GM19452 (cell line): Measurements from ENCODE around the gene CAMSAP2.

Experiments used
- ATAC-seq: cut with Tn5 transposase; IDR thresholded peaks from one replicate; pipeline ENCODE4 v1.9.1; 2021; ENCODE audit not compliant: unreplicated experiment

Gene CAMSAP2

DNA sequence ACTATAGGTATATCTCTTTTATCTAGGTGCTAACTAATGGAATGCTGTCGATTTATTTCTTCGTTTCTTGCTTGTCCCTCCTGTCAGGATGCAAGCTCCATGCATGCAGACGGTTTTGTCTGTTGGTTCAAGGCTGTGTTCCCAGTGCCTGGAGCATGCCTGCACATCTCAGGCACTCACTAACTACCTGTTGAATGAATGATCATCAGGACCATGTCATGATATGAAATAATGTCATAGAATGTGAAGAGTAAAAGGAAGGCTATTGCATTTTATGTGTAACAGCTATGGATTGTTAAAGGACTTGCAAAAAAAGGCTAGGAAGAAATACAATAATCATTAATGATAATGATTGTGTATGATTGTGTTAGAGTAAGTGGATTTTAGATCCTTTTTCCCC, 138.3 kb downstream of the CAMSAP2 start:
- ATAC-seq, result no peak

DNA sequence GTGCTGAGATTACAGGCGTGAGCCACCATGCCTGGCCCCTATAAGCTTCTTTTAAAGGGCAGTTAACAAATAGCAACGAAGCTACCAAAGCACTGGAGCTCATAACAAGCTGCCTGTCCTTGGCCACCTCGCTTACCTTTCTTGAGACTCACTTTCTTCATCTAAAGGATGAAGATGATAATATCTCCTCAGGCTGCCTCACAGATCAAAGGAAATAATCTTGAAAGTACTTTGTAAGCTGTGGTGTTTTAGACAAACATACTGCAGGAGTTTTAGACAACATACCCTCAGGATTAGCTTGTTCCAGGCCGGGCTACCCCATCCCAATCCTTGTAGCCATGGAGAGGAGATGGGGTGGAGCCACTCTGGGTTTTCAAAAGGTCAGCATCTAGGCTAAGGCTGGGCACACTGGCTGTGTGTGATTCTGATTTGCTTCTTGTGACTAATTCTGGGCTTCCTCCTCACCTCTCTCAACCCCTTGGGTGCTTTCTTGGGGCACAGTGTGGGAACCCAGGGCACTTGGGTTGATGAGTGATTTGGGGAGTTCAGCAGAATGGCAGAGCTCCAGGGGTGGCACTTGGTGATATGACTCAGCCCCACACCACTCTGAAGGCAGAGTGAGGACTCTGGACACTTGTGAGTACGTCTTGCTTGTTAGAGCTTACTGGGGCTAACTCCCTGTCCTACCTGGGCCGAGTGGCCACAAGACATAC, 139.3 kb downstream of the CAMSAP2 start:
- peak; percentile 64 for ATAC-seq

DNA sequence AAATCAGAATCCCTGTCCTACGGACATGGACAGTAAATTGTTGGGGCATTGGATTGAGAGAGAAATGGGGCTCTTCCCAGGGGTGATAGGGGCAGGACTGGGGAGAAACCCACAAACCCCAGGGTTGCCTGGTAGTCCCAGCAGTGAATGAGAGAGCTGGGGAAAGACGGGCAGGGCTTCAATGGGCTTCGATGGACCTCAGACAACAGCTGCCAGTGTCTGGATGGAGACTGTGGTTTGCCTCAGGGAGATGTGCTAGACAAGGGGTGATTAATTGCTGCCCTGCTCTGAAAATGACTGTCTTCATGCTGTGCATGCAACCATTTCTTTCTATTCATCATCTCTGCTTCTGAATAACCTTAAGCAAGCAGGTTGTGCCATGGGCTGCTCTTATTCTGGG, 141.5 kb downstream of the CAMSAP2 start:
- ATAC-seq, result peak; percentile 70

DNA sequence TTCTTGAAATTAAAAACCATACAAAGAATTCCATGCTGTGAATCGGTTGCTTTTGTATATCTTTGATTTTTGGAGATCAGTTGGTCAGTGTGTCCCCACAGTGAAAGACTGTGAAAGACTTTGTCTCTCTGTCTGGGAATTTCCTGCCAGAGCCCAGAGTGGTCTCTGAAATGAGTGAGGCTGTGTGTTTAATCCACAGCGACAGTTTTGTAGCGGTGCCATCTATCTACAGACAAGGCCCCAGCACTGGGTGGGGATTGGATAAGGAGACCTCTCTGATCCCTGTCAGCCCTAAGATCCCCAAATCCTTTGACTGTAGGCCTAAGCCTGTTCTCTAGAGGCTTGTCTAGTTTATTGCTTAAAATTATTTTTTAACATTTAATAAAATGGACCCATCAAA, 144.4 kb downstream of the CAMSAP2 start:
- ATAC-seq, result no peak

DNA sequence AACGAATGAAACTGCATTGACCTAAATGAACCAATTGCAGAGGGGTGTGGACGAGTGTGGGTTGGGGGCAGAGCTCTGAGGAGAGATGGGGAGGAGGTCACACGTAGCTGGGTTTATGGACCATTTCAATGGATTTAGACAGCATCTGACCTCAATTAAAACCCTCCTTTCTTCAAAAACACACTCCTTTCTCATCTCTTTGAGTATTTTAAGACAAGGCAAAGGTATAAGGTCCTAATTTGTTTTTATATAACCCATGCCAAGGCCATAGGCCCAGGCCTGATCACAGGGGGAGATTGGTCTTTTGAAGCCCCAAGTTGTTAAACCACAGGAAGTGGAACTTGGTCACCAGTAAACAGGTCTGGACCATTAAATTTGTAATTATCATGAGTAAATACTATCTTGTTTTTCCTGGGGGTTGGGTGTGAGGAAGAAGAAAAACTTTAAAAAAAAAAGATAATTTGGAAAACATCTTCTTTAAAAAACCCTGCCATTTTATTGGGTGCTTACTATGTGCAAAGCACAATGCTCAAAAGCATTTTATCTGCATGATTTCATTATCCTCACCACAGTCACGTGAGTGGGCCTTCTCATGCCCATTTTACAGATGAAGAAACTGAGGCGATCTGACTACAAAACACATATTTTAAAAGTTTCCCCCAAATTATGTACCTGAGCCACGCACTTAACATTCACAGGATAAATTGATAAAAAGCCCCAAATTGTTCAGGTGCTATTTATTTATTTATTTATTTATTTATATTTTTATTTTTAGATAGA, 147.1 kb downstream of the CAMSAP2 start:
- ATAC-seq, result no peak

DNA sequence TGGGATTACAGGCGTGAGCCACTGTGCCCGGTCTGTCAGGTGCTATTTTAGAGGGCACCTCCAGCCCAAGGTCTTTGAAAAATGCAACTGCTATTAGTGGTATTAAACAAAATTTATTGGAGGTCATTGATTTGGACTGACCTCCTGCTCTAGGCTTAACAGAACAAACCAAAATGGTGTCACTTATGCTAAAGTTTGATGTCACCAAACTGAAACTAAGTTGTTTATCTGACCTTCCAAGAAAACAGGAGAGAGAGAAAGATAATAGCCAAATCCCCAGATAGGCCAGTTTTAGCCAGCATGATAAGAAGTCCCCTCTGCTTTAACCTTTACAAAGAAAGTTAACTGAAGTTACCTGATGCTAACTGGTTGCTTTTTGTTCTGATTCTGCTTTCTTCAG, 147.9 kb downstream of the CAMSAP2 start:
- no peak for ATAC-seq

DNA sequence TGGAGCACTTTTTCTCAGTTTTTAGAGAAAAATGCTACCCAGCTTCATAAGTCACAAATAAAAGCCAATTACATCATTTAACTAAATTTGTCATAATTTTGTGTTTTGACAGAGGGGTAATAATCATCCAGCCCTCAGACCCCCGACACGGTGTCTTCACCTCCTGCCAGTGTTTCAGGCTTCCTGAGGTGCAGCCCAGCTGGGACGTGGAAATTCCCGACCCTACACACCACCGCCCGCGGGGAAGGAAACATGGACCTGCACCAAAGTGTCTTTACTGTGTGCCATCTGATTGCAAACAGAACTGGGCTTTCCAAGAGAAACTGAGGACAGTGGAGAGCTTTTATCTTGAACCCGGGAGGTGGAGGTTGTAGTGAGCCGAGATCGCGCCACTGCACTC, 148.3 kb downstream of the CAMSAP2 start:
- no peak for ATAC-seq

DNA sequence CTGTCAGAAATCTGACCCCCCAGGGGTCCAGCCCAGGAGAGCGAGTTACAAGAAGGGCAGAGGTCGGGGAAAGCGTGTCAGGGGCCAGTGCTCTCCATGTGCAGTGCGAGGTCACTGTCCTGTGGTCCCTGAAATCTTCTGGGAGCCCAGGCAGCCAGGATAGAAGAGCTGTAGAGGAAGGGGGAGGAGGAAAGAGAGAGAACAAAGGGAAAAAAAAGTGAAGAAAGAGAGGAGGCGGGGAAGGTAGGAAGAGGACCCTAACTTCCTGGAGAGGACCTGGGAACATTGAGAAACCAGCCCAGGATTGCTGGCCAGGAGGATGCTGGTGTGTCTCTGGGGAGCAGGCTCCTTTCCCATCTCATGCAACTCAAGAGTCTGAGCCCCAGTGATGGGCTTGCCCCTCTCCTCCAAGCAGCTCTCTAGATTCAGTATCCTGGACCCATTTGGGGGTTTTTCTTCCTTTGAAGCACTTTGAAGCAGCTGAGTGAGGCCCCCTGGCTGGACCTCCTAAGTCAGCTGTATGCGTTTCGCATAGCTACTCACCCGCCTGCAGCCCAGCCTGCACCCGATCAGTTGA, 149.2 kb downstream of the CAMSAP2 start:
- no peak for ATAC-seq

DNA sequence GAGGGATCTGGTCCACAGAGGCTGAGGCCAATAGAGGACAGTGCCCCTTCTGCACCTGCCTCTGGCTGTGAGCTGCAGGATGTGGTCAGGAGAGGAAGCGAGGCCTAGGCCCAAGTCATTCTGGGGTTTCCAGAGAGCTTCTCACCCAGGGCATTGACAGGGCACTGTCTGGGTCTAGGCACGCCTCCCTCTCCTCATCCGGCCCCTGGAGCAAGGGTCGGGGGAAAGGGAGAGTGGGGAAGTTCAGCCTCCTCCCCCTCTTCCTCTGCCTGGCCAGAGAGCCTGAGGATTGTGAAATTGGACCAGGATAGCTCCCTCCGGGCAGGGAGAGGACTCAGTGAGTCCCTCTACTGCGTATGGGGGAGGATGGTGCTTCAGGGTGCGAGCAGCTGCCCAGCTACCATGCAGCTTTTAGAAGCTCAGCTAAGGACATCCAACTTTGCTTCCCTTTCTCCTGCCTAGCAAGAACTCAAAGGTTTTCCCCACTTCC, 149.7 kb downstream of the CAMSAP2 start:
- ATAC-seq, result peak; percentile 88

DNA sequence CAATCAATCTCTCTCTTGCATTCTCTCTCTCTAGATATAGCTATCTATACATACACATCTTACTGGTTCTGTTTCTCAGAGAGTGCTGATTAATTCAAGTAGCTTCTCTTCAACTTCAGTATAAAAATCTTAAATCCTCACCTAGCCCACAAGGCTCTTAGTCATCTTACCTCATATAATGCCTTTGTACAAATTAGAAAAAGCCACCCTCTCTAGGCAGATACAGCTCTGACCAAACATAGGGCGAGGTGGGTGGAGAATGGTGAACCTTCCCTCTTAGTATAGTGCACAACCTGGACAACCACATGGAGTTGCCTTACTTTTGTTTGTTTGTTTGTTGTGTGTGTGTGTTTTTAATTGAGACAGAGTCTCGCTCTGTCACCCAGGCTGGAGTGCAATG, 150.9 kb downstream of the CAMSAP2 start:
- no peak for ATAC-seq

DNA sequence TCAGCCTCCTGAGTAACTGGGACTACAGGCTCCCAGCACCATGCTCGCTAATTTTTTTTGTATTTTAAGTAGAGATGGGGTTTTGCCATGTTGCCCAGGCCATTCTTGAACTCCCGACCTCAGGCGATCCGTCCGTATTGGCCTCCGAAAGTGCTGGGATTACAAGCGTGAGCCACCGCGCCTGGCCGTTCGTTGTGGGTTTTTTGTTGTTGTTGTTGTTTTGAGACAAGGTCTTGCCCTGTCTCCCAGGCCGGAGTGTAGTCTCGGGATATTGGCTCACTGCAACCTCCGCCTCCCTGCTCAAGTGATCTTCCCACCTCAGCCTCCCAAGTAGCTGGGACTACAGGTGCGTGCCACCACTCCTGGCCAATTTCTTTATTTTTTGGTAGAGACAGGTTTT, 151.3 kb downstream of the CAMSAP2 start:
- ATAC-seq, result no peak

DNA sequence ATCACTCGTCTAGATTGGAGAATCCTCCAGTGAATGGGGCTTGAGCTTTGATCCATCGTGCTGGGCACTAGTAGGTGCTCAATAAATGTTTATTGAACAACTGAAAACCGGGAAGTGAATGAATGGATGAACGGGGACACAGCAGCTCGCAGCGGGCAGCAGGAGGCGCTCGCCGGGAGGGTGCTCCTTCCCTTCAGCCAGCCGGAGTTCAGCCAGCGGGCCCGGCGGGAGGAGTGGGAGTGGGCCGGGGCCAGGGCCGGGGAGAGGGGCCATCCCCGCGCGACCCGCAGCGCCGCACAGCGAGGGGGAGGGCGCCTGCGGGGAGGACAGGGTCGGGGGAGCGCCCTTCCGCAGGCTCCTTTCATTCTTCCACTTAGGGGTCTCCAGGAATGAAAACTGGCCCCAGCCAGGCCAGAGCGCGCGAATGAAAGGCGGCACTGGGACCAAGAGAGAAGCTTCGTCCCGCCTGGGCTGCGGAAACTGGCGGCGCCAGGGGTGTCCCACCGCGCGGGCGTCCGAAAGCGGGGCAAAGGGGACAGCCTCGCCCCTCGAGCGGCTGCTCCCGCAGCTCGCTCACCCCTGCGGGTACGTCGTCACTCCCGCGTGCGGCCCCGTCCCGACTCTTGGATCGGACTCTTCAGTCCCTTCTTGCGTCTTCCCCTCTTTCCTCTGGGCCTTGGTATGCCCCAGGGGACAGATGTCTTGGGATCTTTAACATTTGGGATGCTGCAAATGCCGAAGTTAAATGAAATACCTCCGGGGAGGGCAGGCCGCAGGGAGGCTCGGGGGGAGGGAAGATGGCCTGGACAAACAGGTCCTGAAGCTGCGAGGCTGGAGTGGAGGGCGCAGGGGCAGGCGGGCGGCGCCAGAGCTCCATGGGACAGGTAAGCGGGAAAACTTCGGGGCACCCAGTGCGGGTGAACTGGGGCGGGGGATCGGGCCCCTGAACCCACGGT, 152.4 kb downstream of the CAMSAP2 start:
- no peak for ATAC-seq

DNA sequence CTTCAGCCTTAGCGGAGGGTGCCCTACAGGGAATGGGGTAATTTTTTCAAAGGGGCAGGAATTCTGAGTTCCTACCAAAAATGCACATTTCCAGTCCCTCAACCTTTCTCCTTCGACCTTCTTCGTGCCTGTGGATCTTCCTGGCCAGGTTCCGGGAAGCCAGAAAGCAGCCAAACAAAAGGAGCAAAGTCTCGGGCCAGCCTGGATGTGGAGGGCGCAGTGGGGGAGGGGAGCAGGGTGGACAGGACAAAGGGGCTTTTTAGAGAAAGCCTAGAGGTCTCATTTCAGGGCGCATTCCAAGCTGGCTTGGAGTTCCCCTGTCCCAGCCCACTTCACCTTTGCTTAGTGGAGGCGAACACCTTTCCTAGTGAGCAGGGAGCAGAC, 153.1 kb downstream of the CAMSAP2 start:
- no peak for ATAC-seq

DNA sequence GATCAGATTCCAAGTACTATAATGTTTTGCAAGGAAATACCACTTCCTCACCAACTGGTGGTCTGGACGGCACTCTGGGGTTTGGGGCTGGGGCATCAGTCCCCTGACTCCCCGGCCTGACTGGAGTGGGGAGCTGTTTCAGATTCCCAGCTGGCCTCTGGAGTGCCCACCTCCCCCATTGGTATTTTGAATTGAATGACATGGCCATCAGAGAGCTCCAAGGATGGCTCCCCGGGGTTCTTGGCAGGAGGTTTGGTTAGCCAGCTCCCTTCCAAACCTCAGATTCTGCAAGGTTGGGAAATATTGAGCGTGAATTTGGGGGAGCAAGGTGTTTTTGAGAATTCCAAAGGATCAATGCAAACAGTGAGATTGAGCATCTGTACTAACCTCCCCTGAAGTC, 153.9 kb downstream of the CAMSAP2 start:
- no peak for ATAC-seq

DNA sequence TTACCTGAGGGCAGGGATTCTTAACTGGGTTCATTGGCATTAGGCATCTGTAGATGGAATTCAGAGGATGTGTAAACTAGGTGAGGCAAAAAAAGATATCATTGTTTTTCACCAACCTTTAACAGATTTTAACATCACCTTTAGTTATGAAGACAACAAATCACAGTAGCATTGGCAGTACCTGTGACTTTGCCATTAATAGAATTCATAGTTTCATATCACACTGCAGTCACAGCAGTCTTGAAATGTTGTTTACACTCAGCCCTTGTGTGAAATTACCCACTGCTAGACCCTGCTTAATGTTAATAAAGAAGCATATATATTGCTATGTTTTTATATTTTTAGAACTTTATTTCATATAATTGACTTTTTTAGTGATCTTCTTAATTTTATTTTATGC, 154.3 kb downstream of the CAMSAP2 start:
- ATAC-seq, result no peak

DNA sequence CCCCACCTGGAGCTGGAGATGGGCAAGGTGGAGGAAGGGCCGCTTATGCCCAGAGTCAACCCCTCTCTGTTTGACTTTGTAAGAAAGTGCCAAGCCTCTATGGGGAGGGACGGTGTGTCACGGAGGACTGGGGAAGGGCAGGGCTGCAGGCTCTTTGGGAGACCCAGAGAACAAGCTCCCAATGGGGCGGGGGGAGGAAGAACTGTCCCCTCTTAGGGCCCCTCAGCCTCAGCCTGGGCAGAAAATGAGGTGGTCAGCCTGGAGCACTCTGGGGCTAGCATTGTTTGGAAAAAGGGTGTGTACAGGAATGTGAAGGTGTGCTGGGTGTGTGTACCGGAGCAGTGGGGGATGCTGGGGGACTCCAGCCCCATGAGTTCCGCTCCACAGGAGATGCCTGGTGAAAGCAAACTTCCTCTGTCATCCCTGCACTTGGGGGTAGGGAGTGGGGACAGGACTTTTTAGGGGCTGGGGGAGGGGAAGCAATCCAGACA, 154.8 kb downstream of the CAMSAP2 start:
- no peak for ATAC-seq

DNA sequence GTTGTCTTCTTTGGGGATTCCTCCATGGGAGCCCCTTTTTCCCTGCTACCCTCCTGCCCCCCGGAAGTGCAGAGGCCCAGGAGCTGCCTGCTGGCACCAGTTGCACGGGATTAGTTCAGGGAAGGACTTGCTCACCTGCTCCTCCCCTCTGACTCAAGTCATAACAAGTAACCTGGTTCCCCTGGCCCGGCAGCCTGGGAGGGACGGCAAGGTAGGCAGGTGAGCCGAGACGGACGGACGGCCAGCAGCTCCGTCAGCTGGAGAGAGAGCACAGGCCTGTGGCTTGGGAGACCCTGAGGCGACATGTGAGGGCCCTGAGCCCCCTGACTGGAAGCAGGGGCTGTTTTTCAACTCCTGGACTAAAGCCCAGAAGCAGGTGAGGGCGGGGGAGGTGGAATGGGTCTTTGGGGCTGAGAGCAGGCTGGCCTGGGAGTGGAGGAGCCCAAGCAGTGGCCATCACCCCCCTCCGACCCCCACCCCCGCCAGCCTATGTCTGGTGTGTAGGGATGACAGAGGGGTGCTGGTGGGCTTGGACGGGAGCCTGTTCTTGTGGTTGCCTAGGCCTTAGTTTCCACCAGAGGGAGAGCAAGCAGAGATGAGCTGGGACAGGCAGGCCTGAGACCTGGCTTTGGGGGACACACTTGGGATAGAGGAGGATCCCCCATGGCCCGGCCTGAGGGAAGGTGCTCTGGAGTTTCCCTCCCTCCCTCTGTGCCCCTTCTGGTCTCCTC, 156.2 kb downstream of the CAMSAP2 start, which contains the start of gene INAVA:
INAVA (plus strand) TSS at position 189 of the 731 bp plus-strand sequence. CDS start 3,501 bp downstream, outside the sequence.
- no peak for ATAC-seq

DNA sequence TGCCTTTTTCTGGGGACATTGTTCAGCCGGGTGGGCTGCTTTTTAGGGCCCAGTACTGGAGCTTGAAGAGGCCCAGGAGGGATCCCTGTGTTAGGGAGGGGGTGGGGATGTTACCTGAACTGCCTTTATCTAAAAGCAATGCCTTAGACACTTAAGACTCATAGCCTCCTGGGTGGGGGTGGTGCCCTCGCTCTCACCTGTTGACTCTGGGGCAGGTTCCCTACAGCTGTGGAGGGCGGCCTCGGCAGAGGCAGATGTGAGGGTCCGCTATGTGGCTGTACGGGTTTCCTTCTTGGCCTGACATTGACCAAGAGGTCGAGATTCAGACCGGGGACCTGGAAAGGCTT, 156.7 kb downstream of the CAMSAP2 start:
- ATAC-seq, result no peak

DNA sequence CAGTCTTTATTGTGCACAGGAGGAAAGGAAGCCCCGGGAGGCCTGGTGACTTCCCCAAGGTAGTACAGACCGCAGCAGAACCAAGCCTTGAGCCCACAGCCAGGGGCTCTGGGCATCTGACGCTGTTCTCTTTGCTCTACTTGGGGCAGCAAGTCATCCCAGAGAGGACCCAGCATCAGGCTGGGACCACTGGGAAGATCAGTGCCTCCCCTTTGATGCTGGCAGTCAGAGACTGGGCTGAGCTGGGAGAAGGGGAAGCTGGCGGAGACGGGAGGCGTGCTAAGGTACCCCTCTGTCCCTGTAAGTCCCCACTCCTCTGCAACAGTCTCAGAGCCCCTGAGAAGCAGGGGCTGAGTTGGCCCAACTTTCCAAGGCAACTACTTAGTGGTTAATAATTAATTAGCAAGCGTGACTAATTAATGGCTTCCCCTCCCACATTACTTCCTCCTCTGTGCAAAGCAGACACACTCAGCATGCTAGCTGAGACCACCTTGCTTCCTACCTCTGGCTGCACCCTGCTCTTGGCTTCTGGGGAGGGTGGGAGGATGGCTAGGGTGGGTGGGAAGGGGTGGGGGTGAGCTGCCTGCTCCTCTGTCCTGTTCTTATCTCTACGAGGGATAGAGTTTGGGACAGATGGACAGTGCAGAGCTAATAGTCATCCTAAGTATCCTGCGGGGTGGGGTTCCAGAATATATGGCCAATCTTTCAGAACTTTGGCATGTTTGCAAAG, 157.3 kb downstream of the CAMSAP2 start:
- ATAC-seq, result peak; percentile 62
